Measurements from ENCODE around the gene PNKD. TPM values are rescaled to one million over a fixed set of nuclear protein-coding genes. Genes with fewer than 3 reads are reported as not detected.
"Not testable (repeated sequence)": the region's sequence is repeated elsewhere in the genome, so short reads cannot be mapped to it uniquely, and the experiment has no call there.

The PNKD gene
- total RNA-seq, 2 donors from 2014 or later: 103 to 119 TPM

- DNase-seq: no peak
- intact Hi-C loops (cut with DNase I, micrococcal nuclease): no loop called here
- no peak for ATAC-seq
These were observed 3.1 kb upstream of the PNKD start for GRCh38 chr2:218267259-218267658.

GRCh38 chr2:218270721-218271486 is 585 bp downstream of the PNKD start:
- intact Hi-C loops (cut with DNase I, micrococcal nuclease): loop anchor here in 1 of 2 donors (5.0 kb wide), 1 partner anchor 84 kb away; no protein-coding TSS in a partner anchor
- peak in 1 of 2 donors; percentile 50 for DNase-seq
- ATAC-seq: peak; percentile 1

- ATAC-seq (no peak), DNase-seq (peak; percentile 57 to 62)
- intact Hi-C loops (cut with DNase I, micrococcal nuclease): loop anchor here in 1 of 2 donors (5.0 kb wide), 1 partner anchor 84 kb away; no protein-coding TSS in a partner anchor
These were observed 1.1 kb downstream of the PNKD start for GRCh38 chr2:218271487-218271797.

- DNase-seq (no peak), ATAC-seq (no peak)
- intact Hi-C loops (cut with DNase I, micrococcal nuclease): loop anchor here in 1 of 2 donors (5.0 kb wide), 1 partner anchor 85 kb away; no protein-coding TSS in a partner anchor
These were observed 1.7 kb downstream of the PNKD start for GRCh38 chr2:218271865-218272530.

DNA sequence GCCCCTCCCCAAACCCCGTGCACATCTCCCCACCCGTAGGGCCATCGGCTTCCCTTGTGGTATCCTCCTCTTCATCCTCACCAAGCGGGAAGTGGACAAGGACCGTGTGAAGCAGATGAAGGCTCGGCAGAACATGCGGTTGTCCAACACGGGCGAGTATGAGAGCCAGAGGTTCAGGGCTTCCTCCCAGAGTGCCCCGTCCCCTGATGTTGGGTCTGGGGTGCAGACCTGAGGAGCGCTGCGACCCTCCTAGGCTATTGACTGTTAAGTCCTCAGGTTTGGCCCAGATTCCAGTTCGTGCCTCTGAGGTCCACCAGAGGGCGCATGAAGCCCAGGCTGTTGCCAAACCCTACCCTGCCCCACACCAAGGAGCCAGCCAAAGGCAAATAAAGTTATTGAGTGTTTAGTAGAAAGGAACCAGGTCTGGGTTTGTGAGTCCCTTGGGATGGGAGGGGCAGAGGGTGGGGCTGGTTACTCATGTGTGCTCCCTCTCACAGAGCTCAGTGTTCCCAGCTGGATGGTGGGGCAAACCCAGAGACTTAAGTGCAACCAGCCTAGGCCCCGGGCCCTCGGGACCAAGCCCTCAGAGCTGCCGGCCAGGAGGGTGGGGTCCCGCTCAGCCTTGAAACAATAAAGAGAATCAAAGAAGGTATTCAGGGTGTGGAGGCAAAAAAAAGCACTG is 2.4 kb downstream of the PNKD start:
- peak; percentile 59 for ATAC-seq
- DNase-seq: peak; percentile 91 to 98
- intact Hi-C loops (cut with DNase I, micrococcal nuclease): loop anchor here in 1 of 2 donors (5.0 kb wide), 1 partner anchor 85 kb away; no protein-coding TSS in a partner anchor

DNA sequence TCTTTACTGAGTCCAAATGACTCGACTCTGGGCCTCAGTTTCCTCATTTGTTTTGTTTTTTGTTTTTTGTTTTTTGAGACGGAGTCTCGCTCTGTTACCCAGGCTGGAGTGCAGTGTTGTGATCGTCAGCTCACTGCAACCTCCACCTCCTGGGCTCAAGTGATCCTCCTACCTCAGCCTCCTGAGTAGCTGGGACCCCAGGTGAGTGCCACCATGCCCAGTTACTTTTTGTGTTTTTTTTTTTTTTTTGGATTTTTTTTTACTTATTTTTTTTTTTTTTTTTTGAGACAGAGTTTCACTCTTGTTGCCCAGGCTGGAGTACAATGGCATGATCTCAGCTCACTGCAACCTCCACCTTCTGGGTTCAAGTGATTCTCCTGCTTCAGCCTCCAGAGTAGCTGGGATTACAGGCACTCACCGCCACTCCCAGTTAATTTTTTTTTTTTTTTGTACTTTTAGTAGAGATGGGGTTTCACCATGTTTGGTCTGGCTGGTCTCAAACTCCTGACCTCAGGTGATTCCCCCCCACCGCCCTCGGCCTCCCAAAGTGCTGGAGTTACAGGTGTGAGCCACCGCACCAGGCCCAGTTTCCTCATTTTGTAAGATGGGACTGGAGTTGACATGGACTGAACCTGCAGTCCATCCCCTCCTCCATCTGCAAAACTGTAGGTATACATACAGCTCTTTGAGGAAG is 3.0 kb downstream of the PNKD start:
- intact Hi-C loops (cut with DNase I, micrococcal nuclease): loop anchor here in 1 of 2 donors (5.0 kb wide), 1 partner anchor 86 kb away; no protein-coding TSS in a partner anchor
- not testable (repeated sequence) for ATAC-seq, DNase-seq

- ATAC-seq (peak; percentile 34), DNase-seq (peak; percentile 45 to 64)
- intact Hi-C loops (cut with DNase I, micrococcal nuclease): loop anchor here in 1 of 2 donors (5.0 kb wide), 1 partner anchor 87 kb away; no protein-coding TSS in a partner anchor
These were observed 3.6 kb downstream of the PNKD start for GRCh38 chr2:218273908-218274249.

GRCh38 chr2:218274586-218274985 is 4.3 kb downstream of the PNKD start:
- peak in 1 of 2 donors; percentile 27 for DNase-seq
- no peak for ATAC-seq
- intact Hi-C loops (cut with DNase I, micrococcal nuclease): loop anchor here in 1 of 2 donors (5.0 kb wide), 1 partner anchor 87 kb away; no protein-coding TSS in a partner anchor

GRCh38 chr2:218275371-218276072 is 5.2 kb downstream of the PNKD start:
- intact Hi-C loops (cut with DNase I, micrococcal nuclease): no loop called here
- ATAC-seq: no peak
- peak in 1 of 2 donors; percentile 22 for DNase-seq

DNA sequence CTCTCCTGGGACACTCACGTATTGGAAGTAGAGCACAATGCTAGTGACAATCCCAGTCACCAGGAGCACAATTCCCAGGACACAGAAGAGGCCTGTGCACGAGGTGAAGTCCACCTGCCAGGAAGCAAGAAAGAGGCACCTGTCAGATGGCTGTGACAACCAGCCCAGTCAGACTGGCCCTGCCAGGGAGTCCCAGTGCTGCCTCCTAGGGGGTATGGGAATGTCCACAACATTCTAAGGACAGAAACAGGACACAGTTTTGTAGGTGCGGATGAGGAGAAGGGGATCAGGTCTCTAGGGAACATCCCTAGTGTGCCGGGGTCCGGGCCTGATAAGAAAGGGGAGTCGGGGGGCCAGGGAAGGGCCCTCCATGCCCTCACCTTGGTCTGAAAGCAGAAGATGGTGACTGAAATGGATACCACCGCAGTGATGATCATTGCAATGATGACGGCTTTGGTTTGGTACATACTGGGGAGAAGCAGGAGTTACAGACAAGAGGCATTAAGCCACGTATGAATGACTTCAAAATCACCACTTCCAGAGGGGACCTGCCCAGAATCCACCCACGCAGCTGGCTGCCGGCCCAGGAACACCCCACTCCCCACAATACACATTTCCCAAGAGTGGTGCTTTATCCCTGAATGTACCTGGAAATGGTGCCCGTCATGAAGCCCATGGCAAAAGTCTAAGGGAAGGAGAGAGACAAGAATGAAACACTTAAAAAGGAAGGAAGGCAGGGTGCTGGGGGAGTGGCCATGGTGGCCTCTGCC is 6.9 kb downstream of the PNKD start:
- ATAC-seq: no peak
- intact Hi-C loops (cut with DNase I, micrococcal nuclease): no loop called here
- no peak for DNase-seq

DNA sequence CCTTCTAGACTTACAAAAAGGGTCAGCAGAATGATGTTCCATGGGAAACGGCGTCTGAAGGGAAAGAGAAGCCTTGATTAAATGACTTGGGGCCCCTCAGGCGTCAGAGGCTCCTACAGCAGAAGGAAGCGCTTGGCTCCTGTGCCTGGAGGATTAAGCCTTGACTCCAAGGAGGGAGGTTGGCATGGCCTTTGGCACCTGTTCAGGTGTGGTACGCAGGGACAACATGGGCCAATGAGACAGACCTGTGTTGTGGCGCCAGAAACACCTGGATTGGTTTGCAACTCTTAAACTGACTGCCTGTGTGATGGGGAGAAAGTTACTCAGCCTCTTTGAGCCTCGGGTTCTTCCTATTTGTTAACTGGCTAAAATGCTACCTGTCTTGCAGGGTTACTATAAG is 7.6 kb downstream of the PNKD start:
- DNase-seq (no peak), ATAC-seq (no peak)
- intact Hi-C loops (cut with DNase I, micrococcal nuclease): no loop called here

- no peak for DNase-seq
- ATAC-seq: no peak
- intact Hi-C loops (cut with DNase I, micrococcal nuclease): no loop called here
These were observed 8.4 kb downstream of the PNKD start for GRCh38 chr2:218278531-218279360.

DNA sequence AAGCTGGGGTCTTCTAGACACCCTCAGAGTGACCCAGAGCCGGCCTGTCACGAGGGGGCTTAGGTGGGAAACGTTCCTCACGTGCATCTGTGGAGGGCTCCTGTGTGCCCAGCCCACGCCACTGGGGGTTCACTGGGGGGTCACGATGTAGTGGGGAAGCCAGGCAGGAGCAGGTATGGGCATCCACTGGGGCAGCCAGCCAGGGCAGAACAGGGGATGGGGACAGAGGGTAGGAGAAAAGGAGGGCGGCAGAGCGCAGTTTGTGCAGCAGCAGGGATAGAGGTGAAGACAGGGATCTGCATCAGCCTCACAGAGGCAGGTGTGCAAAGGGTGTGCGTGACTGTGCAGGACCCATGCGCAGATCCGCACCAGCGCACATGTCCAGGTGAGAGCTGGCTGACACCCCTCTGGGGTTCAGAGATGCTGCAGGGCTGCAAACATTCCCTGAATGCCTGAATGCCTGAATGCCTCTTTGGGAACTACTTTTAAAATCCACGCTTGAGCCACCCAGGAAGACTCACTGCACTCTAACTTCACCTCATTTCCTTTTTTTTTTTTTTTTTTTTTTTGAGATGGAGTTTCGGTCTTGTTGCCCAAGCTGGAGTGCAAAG is 10.0 kb downstream of the PNKD start:
- no peak for DNase-seq
- ATAC-seq: no peak
- intact Hi-C loops (cut with DNase I, micrococcal nuclease): no loop called here

DNA sequence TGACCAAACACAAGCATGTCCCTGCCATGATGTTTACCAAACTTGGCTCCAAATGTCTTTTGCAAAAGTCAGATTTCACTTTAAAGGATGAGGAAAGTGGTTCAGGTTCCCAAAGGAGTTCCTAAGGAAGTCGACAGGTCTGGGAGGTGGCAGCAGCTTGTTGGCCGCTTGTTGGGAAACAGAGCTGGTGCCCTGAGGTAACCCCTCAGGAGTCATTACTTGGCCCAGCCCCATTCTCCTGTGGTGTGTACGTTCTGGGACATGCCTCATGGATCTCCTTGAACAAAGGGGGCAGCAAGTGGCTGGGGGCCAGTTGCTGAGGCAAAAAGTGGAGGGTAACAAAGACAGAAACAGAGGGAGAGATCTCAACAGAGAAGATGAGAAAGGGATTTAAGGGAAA is 11.1 kb downstream of the PNKD start:
- DNase-seq: no peak
- ATAC-seq: no peak
- intact Hi-C loops (cut with DNase I, micrococcal nuclease): no loop called here

DNA sequence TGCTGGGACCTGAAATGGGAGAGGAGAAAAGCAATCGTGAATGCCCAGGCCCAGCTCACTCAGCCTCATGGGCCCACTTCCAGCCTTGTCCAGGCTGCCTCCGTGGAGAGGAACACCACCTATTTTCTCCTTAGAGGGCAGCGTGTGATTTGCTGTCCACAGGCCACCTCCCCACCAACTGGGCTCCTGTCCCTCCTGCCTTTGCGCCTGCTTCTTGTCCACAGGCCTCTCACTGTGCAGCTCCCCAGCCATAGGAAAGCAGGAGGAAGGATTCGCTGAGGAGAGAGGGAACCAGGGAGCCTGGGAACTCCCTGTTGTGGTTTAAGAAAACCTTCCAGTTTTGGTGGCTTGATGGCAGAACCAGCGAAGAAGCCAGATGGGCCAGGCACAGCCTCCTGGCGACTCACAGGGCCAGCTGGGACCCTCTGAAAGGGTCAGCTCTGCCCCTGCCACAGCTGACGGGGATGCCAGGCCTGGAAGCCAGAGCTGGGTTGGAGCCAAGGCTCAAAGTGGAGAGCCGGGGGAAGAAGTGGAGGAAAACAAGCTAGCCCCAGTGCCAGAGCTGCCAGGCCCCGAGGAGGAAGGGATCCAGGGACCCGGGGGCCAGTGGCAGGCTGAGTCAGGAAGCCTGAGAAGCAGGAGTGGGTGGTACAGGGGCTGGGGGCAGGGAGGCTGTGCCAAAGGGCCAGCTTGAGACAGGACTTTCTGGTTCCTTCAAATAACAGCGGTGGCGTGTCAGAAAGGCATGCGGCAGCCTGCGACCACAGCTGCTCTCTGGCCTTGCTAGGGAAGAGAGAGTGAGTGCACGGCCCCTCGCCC is 12.1 kb downstream of the PNKD start:
- ATAC-seq: no peak
- DNase-seq: no peak

More for the DNA sequence above, 12.1 kb downstream of the PNKD start:
- intact Hi-C loops (cut with DNase I, micrococcal nuclease): no loop called here

Data from left colon (tissue), 2 donors.